ENCODE results near the gene TMEM231. TPM values are rescaled to one million over a fixed set of nuclear protein-coding genes. Genes with fewer than 3 reads are reported as not detected.
"Not testable (repeated sequence)": the region's sequence is repeated elsewhere in the genome, so short reads cannot be mapped to it uniquely, and the experiment has no call there.

TMEM231 gene
- total and polyA plus RNA-seq, 5 donors: 3.8 to 7.8 (median 6.4) TPM

DNA sequence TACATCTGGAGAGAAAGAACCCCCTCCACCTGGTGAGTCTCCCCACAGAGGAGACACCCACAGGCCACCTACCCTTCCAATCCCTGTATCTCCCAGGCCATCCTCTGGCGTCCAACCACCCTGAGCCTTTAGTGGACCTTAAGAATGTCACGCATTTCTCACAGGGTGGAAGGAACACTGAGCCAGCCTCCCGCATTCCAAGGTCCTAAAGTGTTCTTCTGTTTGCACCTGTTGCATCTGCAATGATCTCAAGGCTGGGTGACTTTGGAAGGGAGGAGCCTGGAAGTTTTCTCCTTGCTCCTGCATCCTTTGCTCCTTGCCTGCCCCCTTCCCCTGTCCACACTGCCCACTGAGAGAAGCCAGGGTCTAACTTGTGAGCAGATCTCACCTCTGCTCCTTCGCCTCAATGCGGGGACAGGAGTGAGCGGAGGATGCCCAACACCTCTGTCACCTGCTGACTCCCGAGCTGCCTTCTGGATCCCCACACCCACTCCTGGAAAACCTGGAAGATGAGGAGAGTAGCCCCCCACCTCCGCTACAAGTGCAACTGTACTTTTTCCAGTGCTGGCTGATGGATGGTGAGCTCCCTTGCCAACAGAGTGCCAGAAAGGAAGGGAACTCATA lies 23.8 kb downstream of the TMEM231 start:
- DNase-seq: no peak
- ATAC-seq: no peak
- Histone ChIP-seq H3K9me3 (ENCODE audit: control insufficient read depth, low read length) (no peaks in the 10 kb centered on the region), H3K27ac (ENCODE audit: low read length) (no peak overlapping the region), H3K4me3 (ENCODE audit: low read length) (no peak overlapping the region), H3K27me3 (ENCODE audit: control insufficient read depth, insufficient read depth) (no peaks in the 10 kb centered on the region), H3K4me1 (ENCODE audit: control insufficient read depth, insufficient read depth, low read length) (no peaks in the 10 kb centered on the region)
- intact Hi-C loops (cut with DNase I): loop anchor here in 2 of 4 donors (10.0 kb wide), 2 partner anchors 47 to 57 kb away; no protein-coding TSS in a partner anchor
- 88% methylated on average over 8 of the region's 8 CpGs for WGBS

DNA sequence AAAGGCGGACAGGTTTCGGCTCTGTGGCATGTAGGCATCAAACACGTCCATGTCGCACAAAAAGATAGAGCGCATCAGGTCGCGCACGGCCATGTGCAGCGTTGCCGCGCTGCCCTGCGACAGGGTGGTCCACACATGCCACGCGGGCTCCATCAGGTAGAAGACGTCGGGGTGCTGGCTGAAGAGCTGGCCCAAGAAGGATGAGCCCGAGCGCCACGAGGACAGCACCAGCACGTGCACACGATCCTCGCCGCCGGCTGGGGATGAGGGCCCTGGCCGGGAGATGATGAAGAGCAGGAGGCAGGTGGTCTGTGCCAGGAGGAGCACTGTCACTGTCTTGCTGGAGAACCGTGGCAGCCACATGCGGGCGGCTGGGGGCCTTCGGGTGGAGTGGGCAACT lies 26.1 kb downstream of the TMEM231 start:
- no peak overlapping the region for H3K4me3 ChIP-seq (ENCODE audit: low read length)
- no peaks in the 10 kb centered on the region for H3K9me3 ChIP-seq (ENCODE audit: control insufficient read depth, low read length)
- H3K4me1 ChIP-seq (ENCODE audit: control insufficient read depth, insufficient read depth, low read length): no peaks in the 10 kb centered on the region
- 97% methylated on average over 29 of the region's 29 CpGs for WGBS
- no peak for DNase-seq
- no peaks in the 10 kb centered on the region for H3K27me3 ChIP-seq (ENCODE audit: control insufficient read depth, insufficient read depth)
- no peak for ATAC-seq
- intact Hi-C loops (cut with DNase I): loop anchor here in 2 of 4 donors (10.0 kb wide), 2 partner anchors 45 to 55 kb away; no protein-coding TSS in a partner anchor
- no peak overlapping the region for H3K27ac ChIP-seq (ENCODE audit: low read length)

DNA sequence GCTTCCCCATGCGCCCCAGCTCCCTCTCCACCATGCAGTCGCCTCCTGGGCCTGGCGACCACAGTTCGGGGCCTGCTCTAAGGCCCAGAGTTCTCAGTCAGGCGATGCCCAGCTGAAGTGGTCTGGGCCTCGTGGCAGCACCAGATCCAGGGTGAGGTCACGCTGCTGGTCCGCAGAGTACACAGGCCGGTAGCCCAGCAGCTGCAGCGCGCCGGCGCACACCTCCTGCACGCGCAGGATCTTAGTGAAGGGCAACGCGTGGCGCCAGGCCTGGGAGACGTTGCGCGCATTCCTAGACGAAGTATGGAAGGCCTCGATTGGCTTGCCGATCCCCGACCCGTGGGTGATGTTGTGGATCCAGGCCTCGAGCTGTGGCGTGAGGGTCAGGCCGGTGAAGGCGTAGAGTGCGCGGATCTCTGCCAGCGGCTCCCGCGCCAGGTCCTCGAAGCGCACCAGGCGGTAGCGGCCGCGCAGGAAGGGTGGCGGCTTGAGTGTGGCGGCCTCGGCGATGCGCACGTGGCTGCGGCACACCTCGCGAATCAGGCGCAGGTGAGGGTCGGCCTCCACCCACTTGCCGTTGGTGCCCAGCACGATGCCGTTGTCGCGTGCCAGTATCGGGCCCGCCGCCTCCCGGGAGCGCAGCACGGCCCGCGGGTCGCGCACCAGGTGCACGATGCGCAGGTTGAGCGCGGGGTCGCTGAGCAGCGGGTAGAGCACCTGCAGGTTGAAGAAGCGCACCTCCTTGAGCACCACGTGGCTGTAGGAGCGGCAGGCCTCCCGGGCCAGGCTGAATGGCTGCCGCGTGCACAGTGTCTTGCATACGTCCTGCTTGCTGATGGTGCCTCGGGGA lies 26.8 kb downstream of the TMEM231 start:
- intact Hi-C loops (cut with DNase I): no loop called here
- no peaks in the 10 kb centered on the region for H3K4me1 ChIP-seq (ENCODE audit: control insufficient read depth, insufficient read depth, low read length)
- no peak overlapping the region for H3K27ac ChIP-seq (ENCODE audit: low read length)
- no peaks in the 10 kb centered on the region for H3K27me3 ChIP-seq (ENCODE audit: control insufficient read depth, insufficient read depth)
- H3K9me3 ChIP-seq (ENCODE audit: control insufficient read depth, low read length): no peaks in the 10 kb centered on the region
- H3K4me3 ChIP-seq (ENCODE audit: low read length): no peak overlapping the region
- WGBS: 93% methylated on average over 81 of the region's 81 CpGs
- DNase-seq (no peak), ATAC-seq (no peak)

DNA sequence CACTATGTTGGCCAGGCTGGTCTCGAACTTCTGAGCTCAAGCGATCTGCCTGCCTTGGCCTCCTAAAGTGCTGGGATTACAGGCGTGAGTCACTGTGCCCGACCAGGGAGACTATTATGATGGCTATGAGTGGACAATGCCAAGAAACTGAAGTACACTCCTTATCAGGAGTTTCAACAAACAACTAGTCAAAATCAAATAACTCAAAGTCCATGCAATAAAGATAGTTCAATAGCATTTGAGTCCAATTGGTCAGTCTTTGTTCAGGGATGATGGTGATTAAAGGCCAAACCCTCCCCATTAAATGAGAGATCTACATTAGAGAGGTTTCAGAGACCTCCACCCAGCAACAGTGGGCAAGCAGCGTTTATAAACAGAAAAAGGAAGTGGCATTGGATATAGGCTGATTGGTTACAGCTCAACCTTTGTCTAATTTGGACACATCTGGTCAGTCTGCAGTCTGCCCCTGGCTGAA lies 28.2 kb downstream of the TMEM231 start:
- intact Hi-C loops (cut with DNase I): no loop called here
- Histone ChIP-seq H3K27ac (ENCODE audit: low read length) (no peak overlapping the region), H3K9me3 (ENCODE audit: control insufficient read depth, low read length) (no peaks in the 10 kb centered on the region), H3K27me3 (ENCODE audit: control insufficient read depth, insufficient read depth) (no peaks in the 10 kb centered on the region), H3K4me3 (ENCODE audit: low read length) (no peak overlapping the region), H3K4me1 (ENCODE audit: control insufficient read depth, insufficient read depth, low read length) (no peaks in the 10 kb centered on the region)
- 82% methylated on average over 5 of the region's 5 CpGs for WGBS
- DNase-seq (no peak), ATAC-seq (no peak)

DNA sequence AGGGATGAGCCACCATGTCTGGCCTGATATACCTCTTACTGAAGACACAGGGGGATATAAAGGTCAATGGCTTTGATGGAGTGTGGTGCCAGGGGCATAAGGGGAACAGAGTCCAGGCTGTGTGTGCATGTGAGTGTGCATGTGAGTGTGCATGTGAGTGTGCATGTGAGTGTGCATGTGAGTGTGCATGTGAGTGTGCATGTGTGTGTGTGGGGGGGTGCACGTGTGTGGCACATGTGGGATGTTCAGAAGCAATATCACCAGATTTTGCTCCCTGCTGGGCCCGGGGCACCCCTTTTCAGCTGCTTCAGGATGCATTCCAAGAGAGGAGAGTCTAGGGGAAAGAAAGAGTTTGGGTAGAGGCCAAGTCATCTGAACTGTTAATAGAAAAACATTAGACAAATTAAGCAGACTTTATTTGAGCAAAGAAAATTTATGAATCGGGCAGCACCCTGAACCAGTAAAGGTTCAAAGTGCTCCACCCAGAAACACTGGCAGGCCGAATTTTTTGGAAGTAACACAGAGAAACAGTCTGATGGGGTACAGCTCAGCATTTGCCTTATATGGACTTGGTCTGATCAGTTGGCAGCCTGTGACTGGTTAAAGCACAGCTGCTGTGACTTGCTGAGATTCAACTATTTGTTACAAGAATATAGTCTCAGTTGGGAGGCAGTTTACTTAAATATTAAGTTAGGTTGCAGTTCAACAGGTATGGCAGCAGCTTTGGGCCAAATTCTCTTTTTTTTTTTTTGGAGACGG lies 29.8 kb downstream of the TMEM231 start:
- WGBS: 87% methylated on average over 5 of the region's 5 CpGs
- H3K4me3 ChIP-seq (ENCODE audit: low read length): no peak overlapping the region
- H3K27ac ChIP-seq (ENCODE audit: low read length): no peak overlapping the region
- no peaks in the 10 kb centered on the region for H3K4me1 ChIP-seq (ENCODE audit: control insufficient read depth, insufficient read depth, low read length)
- intact Hi-C loops (cut with DNase I): no loop called here
- ATAC-seq (no peak), DNase-seq (no peak)
- H3K27me3 ChIP-seq (ENCODE audit: control insufficient read depth, insufficient read depth): no peaks in the 10 kb centered on the region
- H3K9me3 ChIP-seq (ENCODE audit: control insufficient read depth, low read length): no peaks in the 10 kb centered on the region

DNA sequence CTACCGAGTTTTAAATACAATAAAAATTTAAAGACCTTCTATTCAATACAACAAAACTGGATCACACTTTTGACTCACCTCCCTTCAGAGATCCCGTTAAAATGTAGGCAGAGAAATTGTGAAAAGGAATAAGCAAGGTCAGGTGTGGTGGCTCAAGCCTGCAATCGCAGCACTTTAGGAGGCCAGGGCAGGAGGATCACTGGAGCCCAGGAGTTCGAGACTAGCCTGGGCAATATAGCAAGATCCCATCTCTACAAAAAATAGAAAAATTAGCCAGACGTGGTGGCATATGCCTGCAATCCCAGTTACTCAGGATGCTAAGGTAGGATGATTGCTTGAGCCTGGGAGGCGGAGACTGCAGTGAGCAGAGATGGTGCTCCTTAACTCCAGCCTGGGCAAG lies 36.9 kb downstream of the TMEM231 start:
- Histone ChIP-seq H3K4me3 (ENCODE audit: low read length) (no peak overlapping the region), H3K4me1 (ENCODE audit: control insufficient read depth, insufficient read depth, low read length) (no peaks in the 10 kb centered on the region), H3K27me3 (ENCODE audit: control insufficient read depth, insufficient read depth) (no peaks in the 10 kb centered on the region), H3K27ac (ENCODE audit: low read length) (no peak overlapping the region), H3K9me3 (ENCODE audit: control insufficient read depth, low read length) (no peaks in the 10 kb centered on the region)
- 96% methylated on average over 6 of the region's 6 CpGs for WGBS
- intact Hi-C loops (cut with DNase I): loop anchor here in 2 of 4 donors (5.0 kb wide), 2 partner anchors 33 to 38 kb away; partner anchors contain the start of gene TMEM231 (in 1 of the 2)
- DNase-seq (no peak), ATAC-seq (no peak)

DNA sequence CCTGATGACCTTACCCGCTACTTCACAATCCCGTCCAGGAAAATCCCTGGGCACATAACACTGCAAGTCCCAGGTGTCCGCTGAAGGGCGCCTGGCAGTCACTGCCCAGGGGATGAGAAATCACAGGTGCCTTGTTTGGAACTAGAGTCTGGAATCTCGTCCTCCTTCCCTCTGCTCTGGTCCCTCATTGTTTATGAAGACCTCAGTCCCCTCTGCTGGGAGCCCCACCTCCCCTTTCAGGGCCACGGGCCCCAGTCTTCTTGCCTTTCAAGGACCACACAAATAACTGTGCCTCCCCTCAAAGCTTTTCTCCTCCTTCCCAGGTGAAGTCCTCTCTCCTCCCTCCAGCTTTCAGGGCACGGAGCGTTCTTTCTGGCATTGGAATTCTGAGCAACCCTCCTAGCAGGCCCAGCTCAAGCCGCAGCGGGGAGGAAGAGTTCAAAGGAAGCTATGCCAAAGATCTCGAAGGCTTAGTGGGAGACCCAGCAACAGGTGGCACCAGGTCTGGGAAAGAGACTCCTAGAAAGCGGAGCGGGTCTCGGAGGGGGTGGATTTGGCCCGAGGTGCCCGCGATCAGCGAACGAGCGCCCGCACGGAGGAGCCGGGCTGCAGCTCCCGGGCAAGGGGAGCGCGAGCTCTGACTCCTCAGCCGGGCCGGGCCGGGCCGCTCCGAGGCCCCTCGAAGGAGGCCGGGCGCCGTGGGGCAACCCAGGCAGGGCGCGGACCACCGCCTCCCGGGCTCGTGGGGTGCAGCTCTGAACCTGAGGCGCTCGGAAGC lies 39.7 kb downstream of the TMEM231 start:
- peak; percentile 45 to 61 for ATAC-seq
- not testable (repeated sequence) for H3K4me1 ChIP-seq (ENCODE audit: control insufficient read depth, insufficient read depth, low read length); DNase-seq; H3K27me3 ChIP-seq (ENCODE audit: control insufficient read depth, insufficient read depth); H3K9me3 ChIP-seq (ENCODE audit: control insufficient read depth, low read length)
- peak overlapping the region; percentile 89 for H3K27ac ChIP-seq (ENCODE audit: low read length)
- intact Hi-C loops (cut with DNase I): loop anchor here in 2 of 4 donors (5.0 kb wide), 2 partner anchors 36 to 41 kb away; partner anchors contain the start of gene TMEM231 (in 1 of the 2)
- 7% methylated on average over 42 of the region's 42 CpGs for WGBS
- peak overlapping the region; percentile 74 for H3K4me3 ChIP-seq (ENCODE audit: low read length)

- Histone ChIP-seq H3K9me3 (ENCODE audit: control insufficient read depth, low read length) (no peaks in the 10 kb centered on the region), H3K27ac (ENCODE audit: low read length) (no peak overlapping the region), H3K27me3 (ENCODE audit: control insufficient read depth, insufficient read depth) (no peaks in the 10 kb centered on the region), H3K4me3 (ENCODE audit: low read length) (no peak overlapping the region), H3K4me1 (ENCODE audit: control insufficient read depth, insufficient read depth, low read length) (no peaks in the 10 kb centered on the region)
- WGBS: 92% methylated on average over 11 of the region's 11 CpGs
- DNase-seq: no peak
- intact Hi-C loops (cut with DNase I): no loop called here
- no peak for ATAC-seq
Observed at GRCh38 chr16:75514296-75514695, 41.8 kb downstream of the TMEM231 start.

- H3K4me1 ChIP-seq (ENCODE audit: control insufficient read depth, insufficient read depth, low read length): peaks cover 2% of the 10 kb centered on the region
- intact Hi-C loops (cut with DNase I): no loop called here
- peak in 2 of 3 donors; percentile 56 to 66 for DNase-seq
- H3K4me3 ChIP-seq (ENCODE audit: low read length): no peak overlapping the region
- ATAC-seq: peak; percentile 85 to 89
- H3K9me3 ChIP-seq (ENCODE audit: control insufficient read depth, low read length): no peaks in the 10 kb centered on the region
- 29% methylated on average over 7 of the region's 7 CpGs for WGBS
- no peaks in the 10 kb centered on the region for H3K27me3 ChIP-seq (ENCODE audit: control insufficient read depth, insufficient read depth)
- no peak overlapping the region for H3K27ac ChIP-seq (ENCODE audit: low read length)
Observed at GRCh38 chr16:75506574-75506973, 49.5 kb downstream of the TMEM231 start.

- no peaks in the 10 kb centered on the region for H3K27me3 ChIP-seq (ENCODE audit: control insufficient read depth, insufficient read depth)
- no peak for ATAC-seq
- no peaks in the 10 kb centered on the region for H3K9me3 ChIP-seq (ENCODE audit: control insufficient read depth, low read length)
- 77% methylated on average over 3 of the region's 3 CpGs for WGBS
- DNase-seq: no peak
- intact Hi-C loops (cut with DNase I): no loop called here
- no peak overlapping the region for H3K4me3 ChIP-seq (ENCODE audit: low read length)
- H3K27ac ChIP-seq (ENCODE audit: low read length): no peak overlapping the region
- peaks cover 2% of the 10 kb centered on the region for H3K4me1 ChIP-seq (ENCODE audit: control insufficient read depth, insufficient read depth, low read length)
Observed at GRCh38 chr16:75506107-75506506, 49.9 kb downstream of the TMEM231 start.

All from right cardiac atrium (tissue), 5 donors.